ENCODE results near the gene TOGARAM2.

TOGARAM2 gene

GRCh38 chr2:29023188-29023587 is 42.1 kb downstream of the TOGARAM2 start:
- DNase-seq: no peak

- DNase-seq: no peak
Measured at GRCh38 chr2:29024882-29025430, 43.9 kb downstream of the TOGARAM2 start.

- DNase-seq: no peak
Measured at GRCh38 chr2:29025711-29026110, 44.6 kb downstream of the TOGARAM2 start.

GRCh38 chr2:29031046-29031445 is 49.9 kb downstream of the TOGARAM2 start:
- no peak for DNase-seq

- DNase-seq: no peak
Measured at GRCh38 chr2:29032189-29032588, 51.1 kb downstream of the TOGARAM2 start.

GRCh38 chr2:29033172-29033571 is 52.1 kb downstream of the TOGARAM2 start:
- no peak for DNase-seq

GRCh38 chr2:29033656-29034055 is 52.6 kb downstream of the TOGARAM2 start:
- DNase-seq: no peak

- DNase-seq: no peak
Measured at GRCh38 chr2:29035016-29035745, 54.1 kb downstream of the TOGARAM2 start.

- no peak for DNase-seq
Measured at GRCh38 chr2:29039718-29040480, 58.8 kb downstream of the TOGARAM2 start.

- DNase-seq: no peak
Measured at GRCh38 chr2:29040552-29040951, 59.5 kb downstream of the TOGARAM2 start.

- no peak for DNase-seq
Measured at GRCh38 chr2:29041161-29041660, 60.1 kb downstream of the TOGARAM2 start.

- no peak for DNase-seq
Measured at GRCh38 chr2:29042561-29043075, 61.5 kb downstream of the TOGARAM2 start.

GRCh38 chr2:29044459-29044858 is 63.4 kb downstream of the TOGARAM2 start:
- DNase-seq: no peak

- no peak for DNase-seq
Measured at GRCh38 chr2:29046321-29046720, 65.2 kb downstream of the TOGARAM2 start.

GRCh38 chr2:29047083-29047845 is 66.2 kb downstream of the TOGARAM2 start:
- DNase-seq: no peak

- no peak for DNase-seq
Measured at GRCh38 chr2:29050591-29050990, 69.5 kb downstream of the TOGARAM2 start.

- DNase-seq: no peak
Measured at GRCh38 chr2:29051730-29052129, 70.6 kb downstream of the TOGARAM2 start.

GRCh38 chr2:29052807-29053206 is 71.7 kb downstream of the TOGARAM2 start:
- DNase-seq: no peak

GRCh38 chr2:29053223-29053622 is 72.1 kb downstream of the TOGARAM2 start:
- DNase-seq: no peak

GRCh38 chr2:29053670-29054400 is 72.7 kb downstream of the TOGARAM2 start:
- no peak for DNase-seq

GRCh38 chr2:29054430-29054829 is 73.3 kb downstream of the TOGARAM2 start:
- DNase-seq: no peak

- DNase-seq: no peak
Measured at GRCh38 chr2:29055601-29056000, 74.5 kb downstream of the TOGARAM2 start.
